ENCODE measurements around the gene NEO1.

The NEO1 gene

GRCh38 chr15:73227433-73228056, 175.3 kb downstream of the NEO1 start:
- no peak for DNase-seq

- no peak for DNase-seq
Observed at GRCh38 chr15:73228128-73228646, 175.9 kb downstream of the NEO1 start.

- no peak for DNase-seq
Observed at GRCh38 chr15:73231661-73232419, 179.6 kb downstream of the NEO1 start.

GRCh38 chr15:73232776-73233175, 180.5 kb downstream of the NEO1 start:
- DNase-seq, result no peak

- no peak for DNase-seq
Observed at GRCh38 chr15:73233623-73234022, 181.4 kb downstream of the NEO1 start.

GRCh38 chr15:73237910-73238309, 185.6 kb downstream of the NEO1 start:
- no peak for DNase-seq

- no peak for DNase-seq
Observed at GRCh38 chr15:73239564-73240215, 187.4 kb downstream of the NEO1 start.

- DNase-seq, result peak; percentile 6 to 63 (median 42)
Observed at GRCh38 chr15:73240866-73241499, 188.7 kb downstream of the NEO1 start.

GRCh38 chr15:73244333-73244732, 192.1 kb downstream of the NEO1 start:
- peak in 1 of 6 experiments; percentile 3 for DNase-seq

GRCh38 chr15:73246439-73246838, 194.2 kb downstream of the NEO1 start:
- no peak for DNase-seq

- no peak for DNase-seq
Observed at GRCh38 chr15:73246898-73247297, 194.6 kb downstream of the NEO1 start.

GRCh38 chr15:73247331-73247730, 195.1 kb downstream of the NEO1 start:
- DNase-seq, result no peak

GRCh38 chr15:73249499-73249898, 197.2 kb downstream of the NEO1 start:
- no peak for DNase-seq

- no peak for DNase-seq
Observed at GRCh38 chr15:73254598-73254997, 202.3 kb downstream of the NEO1 start.

GRCh38 chr15:73258271-73259108, 206.2 kb downstream of the NEO1 start:
- DNase-seq, result no peak

GRCh38 chr15:73264881-73265280, 212.6 kb downstream of the NEO1 start:
- no peak for DNase-seq

GRCh38 chr15:73265536-73266153, 213.4 kb downstream of the NEO1 start:
- peak in 4 of 6 experiments; percentile 3 to 24 (median 13) for DNase-seq

- no peak for DNase-seq
Observed at GRCh38 chr15:73268457-73268856, 216.2 kb downstream of the NEO1 start.

GRCh38 chr15:73270366-73271097, 218.3 kb downstream of the NEO1 start:
- no peak for DNase-seq

GRCh38 chr15:73273181-73274002, 221.1 kb downstream of the NEO1 start:
- DNase-seq, result peak in 3 of 6 experiments; percentile 0 to 23 (median 17)
